ENCODE measurements around the gene NFIX.

NFIX gene

DNA sequence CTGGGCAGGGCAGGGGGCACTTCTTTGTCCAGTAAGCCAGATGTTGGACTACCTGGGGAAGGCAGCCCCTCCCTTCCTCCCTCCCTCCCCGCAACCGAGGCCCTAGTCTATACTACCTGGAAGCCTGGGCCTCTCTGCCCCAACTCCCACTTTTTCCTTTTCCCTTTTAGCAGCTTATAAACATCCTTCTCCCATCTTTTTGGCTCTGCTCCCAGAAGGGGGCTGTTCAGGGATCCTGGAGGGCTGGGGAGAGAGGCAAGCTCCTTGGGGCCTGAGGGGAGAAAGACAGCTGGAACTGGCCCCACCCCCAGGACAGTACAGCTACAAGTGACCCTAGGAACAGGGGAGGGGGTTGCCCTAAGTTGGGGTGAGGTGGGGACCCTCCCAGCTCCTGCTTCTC lies 62.5 kb downstream of the NFIX start:
- no peak for TF ChIP-seq JUND (IDR thresholded peaks at IDR 0.05; ENCODE audit: low read depth)
- no peak for DNase-seq (ENCODE audit: low read depth in 1 of 2, low spot score in 1 of 2)
- in situ Hi-C loops (cut with HindIII; ENCODE audit: low pct_unique_long_range_greater_than_20kb, low sequenced_read_pairs), result no loop called here

DNA sequence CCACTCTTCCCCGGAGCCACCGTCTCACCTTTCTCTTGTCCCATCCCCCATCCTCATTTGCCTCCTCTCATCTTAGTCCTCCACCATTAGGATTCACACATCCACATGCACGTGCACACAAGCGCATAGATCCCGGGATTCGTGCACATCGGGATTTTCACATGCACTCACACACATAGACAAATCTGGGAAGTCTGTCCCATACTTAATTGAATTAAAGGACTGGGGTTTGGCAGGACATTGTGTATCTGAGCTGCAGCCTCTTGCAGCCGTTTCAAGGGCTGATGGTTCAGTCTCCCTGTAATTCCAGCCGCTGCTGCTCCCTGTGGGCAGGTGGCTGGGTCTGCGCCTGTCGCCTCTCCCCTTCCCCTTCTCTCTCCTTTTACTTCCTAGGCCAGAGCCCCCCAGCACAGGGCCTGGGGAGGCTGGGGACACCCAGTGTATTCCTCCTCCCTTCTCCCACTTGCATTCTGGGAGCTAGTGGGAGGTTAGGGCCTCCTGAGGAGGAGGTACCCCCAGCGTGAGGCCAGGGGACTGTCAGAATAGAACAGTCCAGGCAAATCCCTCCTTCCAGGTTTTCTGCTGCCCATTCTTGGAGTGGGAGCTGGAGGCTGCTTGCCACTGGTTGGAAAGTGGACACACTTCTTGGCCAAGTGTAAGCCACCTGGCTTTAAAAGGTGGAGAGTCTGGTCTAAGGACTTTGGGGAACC lies 63.8 kb downstream of the NFIX start:
- in situ Hi-C loops (cut with HindIII; ENCODE audit: low pct_unique_long_range_greater_than_20kb, low sequenced_read_pairs), result no loop called here
- no peak for DNase-seq (ENCODE audit: low read depth in 1 of 2, low spot score in 1 of 2)
- TF ChIP-seq JUND (IDR thresholded peaks at IDR 0.05; ENCODE audit: low read depth), result no peak

DNA sequence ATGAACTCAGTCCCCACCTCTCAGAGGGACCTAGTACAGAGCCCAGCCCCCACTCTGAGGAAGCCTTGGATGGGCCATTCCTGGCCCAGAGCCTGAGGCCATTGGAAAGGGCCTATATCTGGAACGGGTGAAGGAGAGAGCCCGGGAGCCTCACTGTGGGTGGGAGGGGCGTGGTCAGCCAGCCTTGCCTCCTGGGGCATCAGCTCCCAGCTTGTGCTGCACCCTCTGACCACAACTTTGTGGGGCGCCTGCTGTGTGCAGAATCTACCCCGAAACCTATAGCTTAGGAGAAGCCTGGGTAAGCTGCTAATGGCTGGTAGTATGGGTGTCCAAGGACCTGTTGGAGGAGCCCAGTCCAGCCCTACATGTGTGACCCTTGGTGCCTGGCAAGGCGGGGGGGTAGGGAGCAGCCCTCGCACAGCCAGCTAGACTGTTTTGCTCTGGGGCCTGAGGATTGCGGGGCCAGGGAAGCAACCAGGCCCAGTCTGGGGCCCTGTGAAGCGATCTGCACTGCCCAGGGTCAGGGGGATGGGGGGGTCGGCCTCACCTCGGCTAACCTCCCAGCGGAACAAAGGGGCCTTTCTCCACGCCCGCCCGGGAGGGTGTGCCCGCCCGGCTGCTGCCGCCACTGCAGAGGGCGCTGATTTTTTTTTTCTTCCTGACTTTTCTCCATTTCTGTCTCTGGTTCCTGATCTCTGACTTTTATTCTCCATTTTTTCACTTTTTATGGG lies 65.1 kb downstream of the NFIX start:
- in situ Hi-C loops (cut with HindIII; ENCODE audit: low pct_unique_long_range_greater_than_20kb, low sequenced_read_pairs), result no loop called here
- no peak for DNase-seq (ENCODE audit: low read depth in 1 of 2, low spot score in 1 of 2)
- no peak for TF ChIP-seq JUND (IDR thresholded peaks at IDR 0.05; ENCODE audit: low read depth)

DNA sequence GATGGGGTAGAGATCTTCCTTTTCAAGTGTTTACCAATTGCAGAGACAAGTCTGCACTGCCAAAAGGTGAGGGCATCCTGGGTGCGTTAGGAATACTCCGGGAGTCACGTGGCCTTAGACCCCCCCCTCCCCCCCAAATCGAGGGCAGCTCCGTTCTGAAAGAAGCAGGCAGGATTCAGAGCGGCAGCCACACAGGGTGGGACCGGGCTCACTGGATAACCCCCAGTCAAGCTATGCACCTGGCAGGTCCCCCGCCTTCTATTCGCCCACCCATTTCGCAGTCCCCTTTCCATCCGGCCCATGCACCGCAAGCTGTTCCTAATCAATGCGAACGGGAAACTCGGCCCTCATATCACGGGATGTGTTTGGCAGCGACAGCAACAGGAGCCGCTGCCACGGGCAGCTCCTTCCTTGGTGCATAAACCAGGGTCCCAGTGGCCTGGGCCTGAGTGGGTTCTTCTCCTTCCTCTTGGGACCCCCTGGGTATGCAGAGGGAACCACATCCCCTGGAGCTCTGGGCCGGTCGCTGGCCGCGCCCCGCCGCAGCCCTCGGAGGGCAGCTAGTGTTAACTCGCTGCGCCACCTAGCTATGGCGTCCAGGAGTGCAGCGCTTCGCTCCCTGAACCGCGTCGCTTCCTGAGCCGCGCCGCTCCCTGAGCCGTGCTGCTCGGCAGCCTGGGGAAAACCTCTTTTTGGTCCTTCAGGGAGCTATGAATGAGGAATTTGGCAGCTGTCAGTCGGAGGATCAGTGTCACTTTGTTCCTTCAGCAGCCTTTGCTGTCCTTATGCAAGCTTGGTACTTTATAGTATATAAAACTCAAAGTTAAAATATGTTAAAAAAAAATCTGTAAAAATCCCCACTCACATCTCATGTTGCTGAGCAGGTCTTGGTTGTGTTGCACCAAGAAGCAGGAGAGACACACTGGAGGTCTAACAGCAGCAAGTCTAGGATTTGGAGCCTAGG lies 66.0 kb downstream of the NFIX start:
- TF ChIP-seq JUND (IDR thresholded peaks at IDR 0.05; ENCODE audit: low read depth), result no peak
- in situ Hi-C loops (cut with HindIII; ENCODE audit: low pct_unique_long_range_greater_than_20kb, low sequenced_read_pairs), result no loop called here
- peak; percentile 61 to 69 for DNase-seq (ENCODE audit: low read depth in 1 of 2, low spot score in 1 of 2)

DNA sequence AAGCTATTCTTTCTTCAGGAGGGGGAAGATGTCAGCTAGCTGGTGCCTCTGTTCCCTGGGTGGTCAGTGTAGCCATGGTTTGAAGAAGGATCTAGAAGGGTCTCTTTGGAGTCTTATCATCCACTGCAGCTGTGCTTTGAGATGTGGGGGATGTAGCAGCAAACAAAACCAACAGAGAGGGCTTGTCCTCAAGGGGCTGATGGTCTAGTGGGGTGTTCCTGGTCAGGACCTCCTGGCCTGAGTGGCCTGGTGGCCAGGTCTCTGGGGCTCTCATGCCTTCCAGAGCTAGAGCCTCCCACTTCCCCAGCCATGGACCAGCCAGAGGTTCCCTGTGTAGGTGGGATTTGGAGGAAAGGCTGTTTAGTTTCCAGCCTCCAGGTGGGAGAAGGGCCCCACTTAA lies 67.0 kb downstream of the NFIX start:
- TF ChIP-seq JUND (IDR thresholded peaks at IDR 0.05; ENCODE audit: low read depth), result no peak
- DNase-seq (ENCODE audit: low read depth in 1 of 2, low spot score in 1 of 2), result no peak
- in situ Hi-C loops (cut with HindIII; ENCODE audit: low pct_unique_long_range_greater_than_20kb, low sequenced_read_pairs), result no loop called here

DNA sequence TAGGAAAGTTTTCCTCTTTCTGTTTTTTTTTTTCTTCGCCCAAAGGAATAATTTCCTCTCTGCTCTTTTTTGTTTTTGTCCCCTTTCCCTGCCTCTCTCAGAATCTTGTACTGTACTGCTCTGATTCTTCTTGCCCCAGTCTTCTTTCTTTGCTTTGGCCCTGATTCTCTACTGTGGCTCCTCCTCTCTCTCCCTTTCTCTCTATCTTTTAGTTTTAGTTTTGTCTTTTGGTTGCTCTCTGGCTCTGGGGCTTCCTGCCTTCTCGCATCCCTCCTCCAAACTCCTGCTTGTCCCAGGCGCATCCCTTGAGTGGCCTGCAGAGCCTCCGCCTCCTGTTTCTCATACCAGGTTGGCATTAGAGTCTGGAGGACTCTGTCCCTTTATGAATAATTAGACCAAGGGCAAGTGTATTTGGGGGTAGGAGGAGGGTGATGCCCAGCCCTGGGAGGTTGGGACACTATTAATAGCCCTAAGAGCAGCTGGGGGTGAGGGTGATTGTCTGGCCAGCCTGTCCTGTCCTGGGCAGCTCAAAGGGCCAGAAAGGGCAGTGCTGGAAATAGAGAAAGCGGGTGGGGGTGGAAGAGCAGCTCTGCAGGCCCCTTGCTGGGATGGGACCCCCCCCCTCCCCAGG lies 68.3 kb downstream of the NFIX start:
- TF ChIP-seq JUND (IDR thresholded peaks at IDR 0.05; ENCODE audit: low read depth), result no peak
- no peak for DNase-seq (ENCODE audit: low read depth in 1 of 2, low spot score in 1 of 2)
- in situ Hi-C loops (cut with HindIII; ENCODE audit: low pct_unique_long_range_greater_than_20kb, low sequenced_read_pairs), result no loop called here

DNA sequence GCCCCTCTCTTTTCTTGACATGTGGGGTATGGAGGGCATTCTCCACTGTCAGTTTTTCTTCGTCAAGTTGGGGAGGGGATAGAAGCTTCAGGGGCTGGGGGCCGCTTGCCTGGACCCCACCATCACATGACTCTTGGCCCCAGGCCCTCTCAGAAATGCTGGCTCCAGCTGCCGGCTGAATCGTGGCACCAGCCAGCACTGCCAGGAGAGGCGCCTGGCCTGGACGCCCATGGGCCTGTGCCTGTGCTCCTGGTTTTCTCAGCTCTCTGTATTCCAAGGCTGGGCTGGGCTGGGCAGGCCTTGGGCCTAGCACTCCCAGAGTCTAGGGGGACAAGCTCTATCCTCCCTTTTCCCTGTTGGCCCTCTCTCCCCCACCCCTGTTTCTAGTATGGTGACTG lies 68.8 kb downstream of the NFIX start:
- no peak for TF ChIP-seq JUND (IDR thresholded peaks at IDR 0.05; ENCODE audit: low read depth)
- DNase-seq (ENCODE audit: low read depth in 1 of 2, low spot score in 1 of 2), result no peak
- in situ Hi-C loops (cut with HindIII; ENCODE audit: low pct_unique_long_range_greater_than_20kb, low sequenced_read_pairs), result no loop called here

DNA sequence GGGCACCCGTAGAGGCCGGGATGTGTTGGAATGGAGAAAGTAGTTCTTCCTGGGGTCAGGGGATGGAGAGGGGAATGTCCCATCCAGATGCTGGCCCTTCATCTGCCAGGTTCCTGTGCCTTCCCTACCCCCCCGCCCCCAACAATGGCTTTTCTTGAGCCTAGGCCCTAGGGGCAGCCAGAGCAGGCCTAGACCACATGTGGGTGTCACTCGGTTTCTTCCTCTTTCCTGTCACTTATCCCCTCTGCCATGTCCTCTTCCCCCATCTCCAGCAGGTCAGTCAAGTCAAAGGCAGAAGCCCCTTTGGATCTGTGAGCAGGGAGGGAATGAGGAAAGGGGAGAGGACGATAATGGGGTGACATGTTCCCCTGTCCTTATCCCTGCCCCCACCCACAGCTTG lies 71.0 kb downstream of the NFIX start:
- in situ Hi-C loops (cut with HindIII; ENCODE audit: low pct_unique_long_range_greater_than_20kb, low sequenced_read_pairs), result no loop called here
- DNase-seq (ENCODE audit: low read depth in 1 of 2, low spot score in 1 of 2), result no peak
- TF ChIP-seq JUND (IDR thresholded peaks at IDR 0.05; ENCODE audit: low read depth), result no peak

DNA sequence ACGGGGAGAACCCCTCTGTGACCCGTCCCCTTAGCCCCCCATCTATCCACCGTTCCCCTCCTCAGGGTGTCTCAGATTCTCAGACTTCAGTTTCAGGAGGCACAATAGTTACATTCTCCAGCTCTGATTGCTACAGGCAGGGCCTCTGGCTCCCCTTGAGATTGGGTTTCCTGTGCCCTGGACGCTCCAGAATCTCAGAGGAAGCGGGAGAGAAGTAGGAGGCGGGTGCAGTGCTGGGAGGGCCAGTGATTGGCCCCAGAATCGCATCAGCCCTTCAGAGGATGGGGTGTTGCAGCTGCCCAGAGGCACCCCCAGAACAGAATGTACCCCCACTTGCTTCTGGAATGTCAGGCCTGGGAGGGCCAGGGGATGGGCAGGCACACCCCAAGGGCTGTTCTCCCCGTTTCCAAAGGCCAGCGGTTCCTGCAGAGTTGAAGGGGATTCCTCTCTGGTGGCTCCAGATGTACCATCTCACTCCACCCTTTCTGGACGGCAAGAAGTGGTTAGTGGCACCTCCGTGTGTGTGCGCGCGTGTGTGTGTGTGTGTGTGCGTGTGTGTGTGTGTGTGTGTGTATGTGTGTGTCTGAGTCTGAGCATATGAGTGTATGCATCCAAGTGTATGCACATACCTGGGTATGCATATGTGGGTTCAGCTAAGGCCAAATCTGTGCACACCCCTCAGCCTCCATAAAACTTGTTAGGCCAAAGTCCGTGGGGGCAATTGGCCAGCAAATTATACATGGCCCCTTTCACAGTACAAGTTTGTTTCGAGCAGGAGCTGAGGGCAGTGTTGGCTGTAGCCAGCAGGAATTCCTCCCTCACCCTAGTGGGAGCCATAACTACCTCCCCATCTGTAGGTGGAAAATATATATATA lies 71.9 kb downstream of the NFIX start:
- TF ChIP-seq JUND (IDR thresholded peaks at IDR 0.05; ENCODE audit: low read depth), result no peak
- in situ Hi-C loops (cut with HindIII; ENCODE audit: low pct_unique_long_range_greater_than_20kb, low sequenced_read_pairs), result no loop called here
- no peak for DNase-seq (ENCODE audit: low read depth in 1 of 2, low spot score in 1 of 2)

DNA sequence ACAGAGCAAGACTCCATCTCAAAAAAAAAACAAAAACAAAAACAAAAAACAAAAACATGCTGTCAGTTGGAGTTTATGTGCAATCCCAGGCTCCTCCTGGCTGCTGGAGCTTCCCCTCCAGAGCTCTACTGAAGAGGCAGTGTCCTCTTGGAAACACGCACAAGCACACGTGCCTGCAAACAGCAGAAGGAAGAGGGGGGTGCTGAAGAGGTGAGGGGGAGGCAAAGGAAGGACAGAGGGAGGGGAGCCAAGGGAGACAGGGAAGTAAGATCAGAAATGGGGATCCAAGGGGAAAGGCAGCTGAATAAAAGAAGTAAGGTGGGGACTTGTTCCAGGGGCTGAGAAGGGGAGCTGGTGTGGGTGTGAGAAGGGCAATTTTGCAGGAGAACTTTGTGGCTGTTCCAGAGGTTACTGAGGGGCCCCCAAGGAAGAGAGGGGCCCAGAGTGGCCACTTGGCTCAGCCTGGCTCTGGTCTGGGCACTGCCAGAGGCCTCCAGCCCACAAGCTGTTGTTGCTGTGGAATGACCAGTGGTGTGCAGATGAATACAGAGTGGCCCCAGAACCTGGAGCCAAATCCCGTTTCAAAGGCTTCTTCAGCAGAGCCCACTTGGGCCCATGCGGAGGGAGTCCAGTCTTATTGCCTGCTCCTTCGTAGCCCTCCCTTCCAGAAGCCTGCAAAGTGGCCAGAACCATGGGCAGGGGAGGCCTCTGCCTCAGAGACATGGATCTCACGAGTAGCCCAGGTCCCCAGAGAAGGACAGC lies 73.0 kb downstream of the NFIX start:
- DNase-seq (ENCODE audit: low read depth in 1 of 2, low spot score in 1 of 2), result no peak
- in situ Hi-C loops (cut with HindIII; ENCODE audit: low pct_unique_long_range_greater_than_20kb, low sequenced_read_pairs), result no loop called here
- TF ChIP-seq JUND (IDR thresholded peaks at IDR 0.05; ENCODE audit: low read depth), result no peak
